GM18505 (cell line): ENCODE results near the gene ZNF497.

Source experiments
- ATAC-seq: cut with Tn5 transposase; IDR thresholded peaks from one replicate; pipeline ENCODE4 v1.9.1; 2021; ENCODE audit not compliant: unreplicated experiment
- POLR2A ChIP-seq: IDR thresholded peaks from 4 replicates; pipeline ENCODE4 v1.6.1; 2011; ENCODE audit warnings: borderline replicate concordance; ENCODE audit not compliant: insufficient read depth, insufficient read length; ENCODE audit errors: extremely low read depth

Gene ZNF497

GRCh38 chr19:58368561-58369360 is 6.2 kb upstream of the ZNF497 start:
- TF ChIP-seq POLR2A = no peak
- ATAC-seq = no peak

DNA sequence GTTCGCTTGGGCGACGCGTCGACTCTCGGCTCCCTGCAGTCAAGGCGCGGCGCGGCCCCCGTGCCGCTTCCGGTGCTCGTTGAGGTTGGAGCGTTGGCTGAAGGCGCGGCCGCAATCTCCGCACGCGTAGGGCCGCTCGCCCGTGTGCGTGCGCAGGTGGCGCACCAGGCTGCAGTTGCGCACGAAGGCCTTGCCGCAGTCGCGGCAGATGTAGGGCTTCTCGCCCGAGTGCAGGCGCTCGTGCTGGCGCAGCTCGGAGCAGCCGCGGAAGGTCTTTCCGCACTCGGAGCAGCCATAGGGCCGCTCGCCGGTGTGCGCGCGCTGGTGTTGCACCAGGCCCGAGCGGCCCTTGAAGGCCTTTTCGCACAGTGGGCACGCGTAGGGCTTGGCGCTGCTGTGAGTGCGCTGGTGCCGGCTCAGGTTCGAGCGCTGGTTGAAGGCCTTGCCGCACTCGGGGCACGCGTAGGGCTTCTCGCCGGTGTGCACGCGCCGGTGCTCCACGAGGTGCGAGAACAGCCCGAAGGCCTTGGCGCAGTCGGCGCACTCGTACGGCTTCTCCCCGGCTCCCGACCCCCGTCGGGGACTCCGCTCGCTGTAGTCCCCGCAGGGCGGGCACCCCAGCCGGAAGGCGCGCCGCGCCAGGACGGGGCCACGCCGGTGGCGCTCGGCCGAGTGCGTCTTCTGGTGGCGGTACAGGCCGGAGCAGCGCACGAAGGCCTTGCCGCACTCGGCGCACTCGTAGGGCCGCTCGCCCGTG is 5.3 kb upstream of the ZNF497 start:
- no peak for TF ChIP-seq POLR2A
- no peak for ATAC-seq

DNA sequence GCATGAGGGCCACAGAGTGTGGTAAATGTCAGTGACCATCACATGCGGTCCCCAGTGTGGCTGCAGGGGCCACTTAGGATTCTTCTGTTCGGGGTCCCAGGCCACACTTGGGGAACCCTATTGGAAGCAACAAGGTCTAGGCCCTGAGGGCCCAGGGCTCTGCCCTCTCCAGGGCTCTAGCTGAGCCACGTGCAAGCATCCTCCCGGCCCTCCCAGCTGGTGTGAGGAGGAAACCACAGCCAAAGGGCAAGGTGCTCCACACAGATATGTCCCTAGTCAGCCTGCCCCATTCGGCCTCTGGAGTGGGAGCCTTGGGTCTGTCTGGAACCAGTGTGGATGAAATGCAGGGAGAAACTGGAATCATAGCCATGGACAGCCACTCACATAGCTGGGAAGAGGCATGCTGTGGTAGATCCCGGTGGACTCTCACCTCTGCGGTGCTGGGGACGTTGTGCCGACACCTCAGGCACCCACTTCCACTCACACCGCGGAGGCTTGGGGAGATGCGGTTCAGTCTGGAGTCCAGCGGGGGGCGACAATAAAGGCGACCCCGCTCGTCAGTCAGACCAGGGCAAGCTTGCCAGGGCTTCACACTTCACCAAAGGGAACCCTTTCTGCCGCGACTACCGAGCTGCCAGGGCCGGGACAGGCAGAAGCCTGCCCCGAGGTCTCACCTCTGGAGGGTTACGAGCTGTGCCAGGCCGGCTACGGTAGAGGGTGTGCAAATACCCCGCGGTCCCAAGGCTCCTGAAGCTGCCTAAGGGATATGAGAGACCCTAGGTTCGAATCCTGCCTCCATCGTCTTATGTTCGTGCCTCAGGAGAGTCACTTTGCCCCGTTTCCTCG is 4.3 kb upstream of the ZNF497 start:
- ATAC-seq = no peak
- TF ChIP-seq POLR2A = no peak

- no peak for ATAC-seq
- no peak for TF ChIP-seq POLR2A
Measured at GRCh38 chr19:58364146-58364545, 1.6 kb upstream of the ZNF497 start.

DNA sequence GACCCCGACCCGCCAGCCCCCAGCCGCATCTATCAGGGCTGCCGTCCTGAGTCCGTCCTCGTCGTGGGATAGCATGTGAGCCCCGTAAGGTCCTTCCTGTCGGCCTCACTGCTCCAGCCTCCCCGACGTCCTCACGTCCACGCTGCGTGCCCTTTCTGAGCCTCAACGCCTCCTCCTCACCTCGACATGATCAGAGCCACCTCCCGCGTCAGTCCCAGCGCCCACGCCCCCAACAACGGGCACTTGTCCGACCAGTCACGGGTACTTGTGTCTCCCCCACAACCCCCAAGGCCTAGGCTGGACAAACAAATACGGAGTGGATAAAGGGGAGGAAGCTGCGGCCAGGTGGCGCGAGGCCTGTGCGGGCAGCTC is 665 bp downstream of the ZNF497 start:
- TF ChIP-seq POLR2A = no peak

GRCh38 chr19:58357481-58358145 is 4.9 kb downstream of the ZNF497 start:
- ATAC-seq = no peak

More for the DNA sequence above, 665 bp downstream of the ZNF497 start:
- ATAC-seq = peak; percentile 3

GRCh38 chr19:58356766-58357480 is 5.6 kb downstream of the ZNF497 start:
- no peak for TF ChIP-seq POLR2A
- no peak for ATAC-seq

More at GRCh38 chr19:58357481-58358145, 4.9 kb downstream of the ZNF497 start:
- no peak for TF ChIP-seq POLR2A

DNA sequence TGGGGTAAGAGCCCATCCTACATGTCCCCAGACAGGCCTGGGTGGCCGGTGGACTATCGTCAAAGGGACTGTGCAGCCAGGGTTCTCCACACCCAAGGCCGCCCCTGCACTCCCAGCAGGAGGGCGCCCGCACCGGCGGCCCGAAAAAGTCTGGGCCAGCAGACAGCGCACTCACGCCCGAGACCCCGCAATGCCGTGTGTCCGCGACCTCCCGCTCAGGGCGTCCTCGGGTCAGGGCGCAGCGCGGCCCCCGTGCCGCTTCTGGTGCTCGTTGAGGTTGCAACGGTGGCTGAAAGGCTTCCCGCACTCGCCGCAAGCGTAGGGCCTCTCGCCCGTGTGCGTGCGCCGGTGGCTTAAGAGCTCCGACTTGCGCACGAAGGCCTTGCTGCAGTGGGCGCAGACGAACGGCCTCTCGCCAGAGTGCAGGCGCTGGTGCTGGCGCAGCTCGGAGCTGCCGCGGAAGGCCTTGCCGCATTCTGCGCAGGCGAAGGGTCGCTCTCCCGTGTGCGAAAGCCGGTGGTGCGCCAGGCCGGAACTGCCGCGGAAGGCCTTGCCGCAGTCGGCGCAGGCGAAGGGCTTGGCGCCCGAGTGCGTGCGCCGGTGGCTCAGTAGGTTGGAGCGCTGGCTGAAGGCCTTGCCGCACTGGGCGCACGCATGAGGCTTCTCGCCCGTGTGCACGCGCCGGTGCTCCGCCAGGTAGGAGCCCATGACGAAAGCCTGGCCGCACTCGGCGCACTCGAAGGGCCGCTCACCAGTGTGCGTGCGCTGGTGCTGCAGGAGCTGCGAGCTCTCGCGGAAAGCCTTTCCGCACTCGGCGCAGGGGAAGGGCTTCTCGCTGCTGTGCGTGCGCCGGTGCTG is 6.4 kb downstream of the ZNF497 start:
- no peak for TF ChIP-seq POLR2A
- ATAC-seq = no peak

- no peak for ATAC-seq
- no peak for TF ChIP-seq POLR2A
Measured at GRCh38 chr19:58355215-58355796, 7.2 kb downstream of the ZNF497 start.

DNA sequence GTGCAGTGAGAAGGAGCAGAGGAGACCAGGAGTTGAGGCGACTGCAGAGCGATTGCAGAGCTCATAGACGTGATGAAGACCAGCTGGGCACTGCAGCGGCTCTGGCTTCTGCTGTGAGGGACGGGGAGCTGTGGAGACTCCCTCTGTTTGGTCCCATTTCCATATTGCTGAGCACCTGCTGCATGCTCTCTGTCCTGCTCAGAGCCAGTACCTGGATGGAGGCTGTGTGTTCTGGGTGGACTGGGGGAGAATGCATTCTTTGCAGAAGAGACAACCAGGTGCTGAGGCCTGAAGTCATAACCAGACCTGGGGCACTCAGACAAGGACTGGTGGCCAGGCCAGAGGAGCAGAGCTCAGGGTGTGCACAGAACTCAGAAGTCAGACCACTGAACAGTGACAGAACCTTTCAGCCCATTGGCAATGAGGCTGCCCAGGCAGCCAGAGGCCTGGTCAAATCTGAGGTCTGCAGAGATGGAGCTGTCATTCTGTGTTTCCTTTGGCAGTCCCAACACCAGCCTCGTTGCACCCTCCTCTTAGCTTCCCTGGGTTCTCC is 8.0 kb downstream of the ZNF497 start:
- no peak for TF ChIP-seq POLR2A
- no peak for ATAC-seq

DNA sequence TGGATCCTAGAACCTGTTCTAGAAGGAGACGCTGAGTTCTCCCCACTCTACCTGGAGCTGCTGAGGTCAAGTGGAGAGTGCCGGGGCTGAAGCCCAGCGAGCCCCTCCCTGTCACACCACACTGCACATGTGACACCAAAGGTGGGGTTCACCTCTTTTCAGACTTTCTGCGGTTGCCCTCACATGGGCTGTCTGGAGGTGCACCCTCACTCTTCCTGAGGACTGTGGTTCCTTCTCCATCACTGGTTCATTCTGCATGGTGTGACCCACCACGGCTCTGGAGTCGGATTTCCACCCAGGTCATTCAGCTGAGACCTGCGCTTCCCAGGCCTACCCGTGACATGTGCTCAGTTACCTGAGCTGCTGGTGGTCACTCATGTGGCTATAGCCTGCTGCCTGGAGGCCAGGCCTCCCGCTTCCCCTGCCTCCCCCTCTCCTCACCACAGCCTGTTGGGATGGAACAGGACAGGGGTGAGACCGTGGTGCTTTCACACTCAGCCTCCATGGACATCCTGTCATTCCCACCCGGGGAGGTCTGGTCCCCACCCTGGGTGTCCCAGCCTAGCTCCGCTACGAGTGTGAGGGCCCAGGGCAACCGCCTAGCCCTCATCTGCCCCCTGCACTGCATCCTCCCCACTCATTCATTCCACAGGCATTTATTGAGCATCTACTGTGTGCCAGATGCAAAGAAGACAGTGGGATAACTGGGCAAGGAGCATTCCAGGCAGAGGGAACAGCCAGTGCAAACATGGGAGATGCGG is 8.7 kb downstream of the ZNF497 start:
- ATAC-seq = no peak
- TF ChIP-seq POLR2A = no peak
